ENCODE results near the gene GRIK3.

GRIK3 gene

DNA sequence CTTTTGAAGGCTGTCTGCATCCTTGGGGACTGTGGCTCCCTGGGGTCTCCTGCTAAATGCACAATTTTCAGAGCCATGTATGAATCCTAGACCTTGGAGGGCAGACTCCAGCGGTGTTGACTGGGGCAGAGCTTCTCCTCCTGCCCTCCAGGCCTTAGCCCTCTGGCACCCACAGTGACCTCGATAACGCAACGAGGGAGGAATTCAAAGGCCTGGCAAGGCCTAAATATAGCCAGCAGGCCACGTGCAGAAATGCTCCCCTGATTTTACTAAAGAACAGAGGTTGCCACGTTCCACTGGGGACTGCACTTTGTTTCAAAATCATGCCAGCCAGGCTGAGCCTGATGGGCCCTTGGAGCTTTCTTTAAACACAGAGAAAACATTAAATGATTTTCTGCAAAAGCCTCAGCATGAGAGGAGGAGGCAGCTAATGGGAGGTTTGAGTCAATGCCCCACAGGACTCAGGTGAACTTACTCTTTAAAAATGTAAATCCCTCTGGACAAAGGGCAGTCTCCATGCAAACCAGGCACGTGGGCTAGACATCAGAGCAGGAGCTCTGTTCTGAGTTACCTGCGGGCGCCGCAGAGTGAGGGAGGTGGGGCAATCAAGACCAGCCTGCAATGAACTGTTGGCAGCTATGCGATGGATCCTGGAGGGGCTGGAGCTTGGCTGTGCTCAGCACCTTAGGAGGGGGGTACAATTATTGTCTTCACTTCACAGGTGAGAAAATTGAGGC lies 28.0 kb downstream of the GRIK3 start:
- TF ChIP-seq YY1 (IDR thresholded peaks at IDR 0.05; ENCODE audit: low read depth), result no peak
- TF ChIP-seq CREB1 (IDR thresholded peaks at IDR 0.05; ENCODE audit: low read depth), result no peak

DNA sequence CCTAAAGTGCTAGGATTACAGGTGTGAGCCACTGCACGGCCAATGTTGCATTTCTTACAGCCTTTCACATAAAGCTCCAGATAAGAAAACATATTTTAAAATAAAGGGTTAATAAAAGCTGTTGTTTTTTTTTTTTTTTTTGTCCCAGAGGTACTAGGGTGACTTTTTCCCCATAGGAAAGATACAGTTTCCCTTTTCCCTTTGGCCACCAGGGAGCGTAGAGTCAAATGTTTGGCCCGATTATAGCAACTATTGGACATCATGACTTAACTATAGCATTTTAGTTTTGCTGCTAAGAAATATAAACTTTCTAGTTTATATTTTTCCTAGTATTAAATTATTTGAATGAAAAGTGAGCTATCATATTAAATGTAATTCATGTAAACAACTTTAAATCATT lies 31.4 kb downstream of the GRIK3 start:
- TF ChIP-seq FOXM1 (IDR thresholded peaks at IDR 0.05; ENCODE audit: borderline replicate concordance, low read depth), result no peak
- TF ChIP-seq, protein P1, sequence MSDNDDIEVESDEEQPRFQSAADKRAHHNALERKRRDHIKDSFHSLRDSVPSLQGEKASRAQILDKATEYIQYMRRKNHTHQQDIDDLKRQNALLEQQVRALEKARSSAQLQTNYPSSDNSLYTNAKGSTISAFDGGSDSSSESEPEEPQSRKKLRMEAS (IDR thresholded peaks at IDR 0.05), result no peak
- TF ChIP-seq CREB1 (IDR thresholded peaks at IDR 0.05; ENCODE audit: low read depth), result no peak
- no peak for TF ChIP-seq ZBTB7A (IDR thresholded peaks at IDR 0.05; ENCODE audit: low read depth)
- no peak for TF ChIP-seq YY1 (IDR thresholded peaks at IDR 0.05; ENCODE audit: low read depth)
- no peak; the same call in 1 of the 2 replicates for TF ChIP-seq RAD21 (IDR thresholded peaks at IDR 0.05; ENCODE audit: low read depth)

DNA sequence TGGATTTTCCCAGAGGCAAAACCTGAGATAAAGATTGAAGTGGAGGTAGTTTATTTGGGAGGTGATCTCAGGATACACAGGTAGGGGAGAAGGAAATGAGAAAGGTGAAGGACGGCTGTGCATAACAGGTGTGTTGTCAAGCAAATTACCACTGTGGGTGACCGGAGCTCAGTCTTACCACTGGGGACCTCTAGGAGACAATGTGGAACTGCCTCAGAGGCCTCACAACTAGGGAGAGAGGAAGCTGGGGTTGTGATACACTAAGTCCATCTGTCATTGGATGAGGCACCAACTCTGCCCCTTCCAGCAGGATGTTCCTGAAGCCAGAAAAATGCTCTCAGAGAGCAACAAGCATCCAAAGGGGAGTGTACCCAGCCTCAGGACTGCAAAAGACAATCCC lies 32.6 kb downstream of the GRIK3 start:
- TF ChIP-seq ZBTB7A (IDR thresholded peaks at IDR 0.05; ENCODE audit: low read depth), result no peak
- TF ChIP-seq, protein P2, sequence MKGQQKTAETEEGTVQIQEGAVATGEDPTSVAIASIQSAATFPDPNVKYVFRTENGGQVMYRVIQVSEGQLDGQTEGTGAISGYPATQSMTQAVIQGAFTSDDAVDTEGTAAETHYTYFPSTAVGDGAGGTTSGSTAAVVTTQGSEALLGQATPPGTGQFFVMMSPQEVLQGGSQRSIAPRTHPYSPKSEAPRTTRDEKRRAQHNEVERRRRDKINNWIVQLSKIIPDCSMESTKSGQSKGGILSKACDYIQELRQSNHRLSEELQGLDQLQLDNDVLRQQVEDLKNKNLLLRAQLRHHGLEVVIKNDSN (IDR thresholded peaks at IDR 0.05), result no peak
- TF ChIP-seq TCF12 (IDR thresholded peaks at IDR 0.05; ENCODE audit: low read depth), result no peak
- no peak for TF ChIP-seq EP300 (IDR thresholded peaks at IDR 0.05; ENCODE audit: borderline replicate concordance)
- TF ChIP-seq CREB1 (IDR thresholded peaks at IDR 0.05; ENCODE audit: low read depth), result no peak
- no peak for TF ChIP-seq FOXM1 (IDR thresholded peaks at IDR 0.05; ENCODE audit: borderline replicate concordance, low read depth)
- no peak for TF ChIP-seq YY1 (IDR thresholded peaks at IDR 0.05; ENCODE audit: low read depth)
- no peak for TF ChIP-seq NFIC (IDR thresholded peaks at IDR 0.05)
- TF ChIP-seq, protein P1 (IDR thresholded peaks at IDR 0.05), result no peak
- TF ChIP-seq EGR1 (IDR thresholded peaks at IDR 0.05), result no peak
- no peak for TF ChIP-seq CEBPB (IDR thresholded peaks at IDR 0.05)
- TF ChIP-seq TEAD4 (IDR thresholded peaks at IDR 0.05), result no peak
- no peak for TF ChIP-seq TAF1 (IDR thresholded peaks at IDR 0.05; ENCODE audit: low read depth)
- TF ChIP-seq, protein P3, sequence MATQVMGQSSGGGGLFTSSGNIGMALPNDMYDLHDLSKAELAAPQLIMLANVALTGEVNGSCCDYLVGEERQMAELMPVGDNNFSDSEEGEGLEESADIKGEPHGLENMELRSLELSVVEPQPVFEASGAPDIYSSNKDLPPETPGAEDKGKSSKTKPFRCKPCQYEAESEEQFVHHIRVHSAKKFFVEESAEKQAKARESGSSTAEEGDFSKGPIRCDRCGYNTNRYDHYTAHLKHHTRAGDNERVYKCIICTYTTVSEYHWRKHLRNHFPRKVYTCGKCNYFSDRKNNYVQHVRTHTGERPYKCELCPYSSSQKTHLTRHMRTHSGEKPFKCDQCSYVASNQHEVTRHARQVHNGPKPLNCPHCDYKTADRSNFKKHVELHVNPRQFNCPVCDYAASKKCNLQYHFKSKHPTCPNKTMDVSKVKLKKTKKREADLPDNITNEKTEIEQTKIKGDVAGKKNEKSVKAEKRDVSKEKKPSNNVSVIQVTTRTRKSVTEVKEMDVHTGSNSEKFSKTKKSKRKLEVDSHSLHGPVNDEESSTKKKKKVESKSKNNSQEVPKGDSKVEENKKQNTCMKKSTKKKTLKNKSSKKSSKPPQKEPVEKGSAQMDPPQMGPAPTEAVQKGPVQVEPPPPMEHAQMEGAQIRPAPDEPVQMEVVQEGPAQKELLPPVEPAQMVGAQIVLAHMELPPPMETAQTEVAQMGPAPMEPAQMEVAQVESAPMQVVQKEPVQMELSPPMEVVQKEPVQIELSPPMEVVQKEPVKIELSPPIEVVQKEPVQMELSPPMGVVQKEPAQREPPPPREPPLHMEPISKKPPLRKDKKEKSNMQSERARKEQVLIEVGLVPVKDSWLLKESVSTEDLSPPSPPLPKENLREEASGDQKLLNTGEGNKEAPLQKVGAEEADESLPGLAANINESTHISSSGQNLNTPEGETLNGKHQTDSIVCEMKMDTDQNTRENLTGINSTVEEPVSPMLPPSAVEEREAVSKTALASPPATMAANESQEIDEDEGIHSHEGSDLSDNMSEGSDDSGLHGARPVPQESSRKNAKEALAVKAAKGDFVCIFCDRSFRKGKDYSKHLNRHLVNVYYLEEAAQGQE (IDR thresholded peaks at IDR 0.05; ENCODE audit: low read depth), result no peak
- TF ChIP-seq RAD21 (IDR thresholded peaks at IDR 0.05; ENCODE audit: low read depth), result no peak

DNA sequence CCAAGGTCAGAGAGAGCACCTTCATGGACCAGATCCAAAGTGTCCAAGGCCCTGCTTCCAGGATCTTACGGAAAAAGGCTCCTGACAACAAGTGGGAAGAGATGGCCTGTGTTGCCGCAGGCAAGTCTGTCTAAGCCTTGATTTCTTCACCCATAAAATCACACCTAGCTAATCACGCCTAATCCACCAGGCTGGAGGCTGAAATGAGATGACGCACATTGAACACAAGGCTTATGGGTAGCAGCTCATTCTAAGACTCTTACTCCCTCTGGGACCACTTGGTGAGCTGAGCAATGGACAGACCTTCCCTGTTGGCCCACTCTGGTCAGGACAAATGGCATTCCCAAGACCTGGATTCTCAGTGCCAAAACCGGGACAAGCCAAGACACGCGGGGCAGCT lies 38.2 kb downstream of the GRIK3 start:
- TF ChIP-seq, protein P3 (IDR thresholded peaks at IDR 0.05; ENCODE audit: low read depth), result no peak
- TF ChIP-seq NFIC (IDR thresholded peaks at IDR 0.05) (no peak), RAD21 (IDR thresholded peaks at IDR 0.05; ENCODE audit: low read depth) (no peak)
- TF ChIP-seq, protein P2 (IDR thresholded peaks at IDR 0.05), result no peak

DNA sequence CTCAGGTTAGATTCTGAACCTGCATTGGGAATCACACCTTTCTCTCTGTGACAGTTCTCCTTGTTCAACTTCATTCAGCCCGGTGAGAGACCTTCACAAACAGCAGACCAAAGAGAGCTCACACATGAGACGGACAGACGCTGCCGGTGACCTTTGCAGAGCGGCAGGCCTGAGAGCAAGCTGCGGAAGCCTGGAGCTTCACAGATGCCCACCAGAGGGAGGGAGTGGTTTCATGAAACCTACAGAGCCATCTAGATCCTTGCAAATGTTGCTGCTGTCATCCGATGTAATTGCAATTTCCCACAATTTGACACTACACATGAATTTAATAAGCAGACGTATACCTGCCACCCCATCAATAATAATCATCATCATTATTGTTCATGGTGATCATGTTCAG lies 39.4 kb downstream of the GRIK3 start:
- TF ChIP-seq, protein P3 (IDR thresholded peaks at IDR 0.05; ENCODE audit: low read depth), result no peak
- TF ChIP-seq FOXM1 (IDR thresholded peaks at IDR 0.05; ENCODE audit: borderline replicate concordance, low read depth) (no peak), YY1 (IDR thresholded peaks at IDR 0.05; ENCODE audit: low read depth) (no peak), RAD21 (IDR thresholded peaks at IDR 0.05; ENCODE audit: low read depth) (no peak)
